K562 (cell line): ENCODE measurements around the gene ERAL1. TPM values are rescaled to one million over a fixed set of nuclear protein-coding genes. Genes with fewer than 3 reads are reported as not detected.

ENCODE experiments used
- GABPA ChIP-seq: fragments of 200-800 bp; sonication (Bioruptor generic); conservative IDR thresholded peaks from 2 replicates; pipeline ENCODE4 v1.6.1; 2016; ENCODE audit warnings: low read depth, missing genetic modification characterization, missing compliant biosample characterization
- HMG20B ChIP-seq: fragments of 250-450 bp; sonication (Bioruptor Pico); IDR thresholded peaks from 2 replicates; pipeline ENCODE4 v1.5.0; 2021; ENCODE audit warnings: mild to moderate bottlenecking
- MTA3 ChIP-seq: fragments of 450-650 bp; formaldehyde crosslinking; IDR thresholded peaks from 2 replicates; pipeline ENCODE4 v1.6.1; 2017; ENCODE audit warnings: mild to moderate bottlenecking, borderline replicate concordance
- NRF1 ChIP-seq, 2 experiments: fragments of 450-650 bp; IDR thresholded peaks in 1 of 2; conservative IDR thresholded peaks in 1 of 2; 2 replicates each; pipeline ENCODE4 v1.6.1; 2014; ENCODE audit warnings: mild to moderate bottlenecking in 2 of 2
- PHB2 ChIP-seq: fragments of 450-650 bp; IDR thresholded peaks from 2 replicates; pipeline ENCODE4 v1.6.1; 2017; ENCODE audit warnings: low read depth
- RCOR1 ChIP-seq, 2 experiments: IDR thresholded peaks; 2 replicates each; pipeline ENCODE4 v1.6.1; 2012; ENCODE audit warnings: low read depth in 2 of 2, low read length in 2 of 2, borderline replicate concordance in 1 of 2, improper control_type of control experiment in 1 of 2
- TAF7 ChIP-seq: fragments of 450-650 bp; IDR thresholded peaks from 2 replicates; pipeline ENCODE4 v1.6.1; 2016; ENCODE audit warnings: missing genetic modification characterization, missing compliant biosample characterization
- ZNF12 ChIP-seq: sonication (generic); formaldehyde crosslinking; IDR thresholded peaks from 2 replicates; pipeline ENCODE4 v1.4.0; 2020; ENCODE audit warnings: mild to moderate bottlenecking, missing genetic modification reagents
- ZNF668 ChIP-seq: fragments of 250-450 bp; sonication (Bioruptor Pico); IDR thresholded peaks from 2 replicates; pipeline ENCODE4 v1.8.0; 2022; ENCODE audit warnings: mild to moderate bottlenecking, inconsistent platforms
- ZNF764 ChIP-seq: fragments of 250-450 bp; sonication (Bioruptor Pico); IDR thresholded peaks from 2 replicates; pipeline ENCODE4 v1.4.0; 2020; ENCODE audit warnings: low read depth, mild to moderate bottlenecking, moderate library complexity
- ZNF766 ChIP-seq: fragments of 200-800 bp; sonication (Bioruptor generic); conservative IDR thresholded peaks from 2 replicates; pipeline ENCODE4 v1.6.1; 2016; ENCODE audit warnings: missing genetic modification characterization, missing compliant biosample characterization
- polyA plus RNA-seq, 8 experiments: library from polyadenylated mRNA; depleted of rRNA in 4 of 8; stranded (reverse) in 5 of 8; unstranded in 3 of 8; fragments of >200 nt; fragmentation: Nextera tagmentation in 2 of 8; fragmentation: Illumina TruSeq in 1 of 8; extraction: Ambion mirVana in 2 of 8; extraction: Trizol in 1 of 8; gene quantifications; 2 replicates each; pipeline versions ENCODE4 v1.2.1 to v1.2.3, GENCODE V29; 2011 to 2014; ENCODE audit warnings: inconsistent platforms in 1 of 8, missing spikeins in 1 of 8
- total RNA-seq, 7 experiments: library from RNA; depleted of rRNA in 6 of 7; stranded (reverse); fragments of >200 nt in 6 of 7; fragmentation: Illumina TruSeq in 2 of 7; extraction: Trizol in 2 of 7; gene quantifications; 2 replicates each; pipeline versions ENCODE4 v1.2.1 to v1.2.3, GENCODE V29; 2011 to 2021; ENCODE audit warnings: low replicate concordance in 1 of 7
- TF ChIP-seq, protein P1 (sequence below): sonication (generic); formaldehyde crosslinking; IDR thresholded peaks from 2 replicates; pipeline ENCODE4 v1.8.0; 2022; ENCODE audit warnings: mild to moderate bottlenecking, low read depth, missing genetic modification reagents
- TF ChIP-seq, protein P2 (sequence below), 2 experiments: fragments of 450-650 bp; formaldehyde crosslinking in 1 of 2; IDR thresholded peaks; 2 replicates each; pipeline versions ENCODE4 v1.4.0 to v1.6.1; 2014 to 2020; ENCODE audit warnings: mild to moderate bottlenecking in 2 of 2, borderline replicate concordance in 1 of 2, low read depth in 1 of 2
- TF ChIP-seq, protein P3 (sequence below): fragments of 200-800 bp; sonication (Bioruptor generic); IDR thresholded peaks from 2 replicates; pipeline ENCODE4 v1.6.1; 2017; ENCODE audit warnings: missing genetic modification characterization, missing compliant biosample characterization
- TF ChIP-seq, protein P4 (sequence below): fragments of 250-450 bp; sonication (Bioruptor Pico); IDR thresholded peaks from 2 replicates; pipeline ENCODE4 v1.4.0; 2020; ENCODE audit warnings: mild to moderate bottlenecking, moderate library complexity, borderline replicate concordance

The ERAL1 gene
- total and polyA plus RNA-seq, 9 of the 15 experiments (the other 6 are each of a cell fraction or from before 2014, with no cell fraction given) = 37.5 to 351 (median 106) TPM

DNA sequence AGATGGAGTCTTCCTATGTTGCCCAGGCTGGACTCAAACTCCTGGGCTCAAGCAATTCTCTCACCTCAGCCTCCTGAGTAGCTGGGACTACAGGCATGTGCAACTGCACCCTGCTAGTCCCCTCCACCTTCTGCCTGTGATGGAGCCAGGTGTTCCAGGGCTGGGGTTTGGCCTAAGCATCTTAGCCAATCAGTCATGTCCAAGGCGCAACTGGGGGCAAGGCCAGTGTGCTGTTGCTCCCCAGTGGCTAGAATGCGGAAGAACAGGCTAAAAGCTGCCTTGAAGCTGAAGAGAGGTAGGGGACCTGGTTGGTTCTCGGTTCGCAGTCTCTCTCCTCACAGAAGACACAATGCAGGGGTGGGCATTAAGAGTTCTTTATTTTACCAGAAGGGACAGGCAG, 24.2 kb downstream of the ERAL1 start (continued):
- TF ChIP-seq ZNF764 (CRISPR knock-in tag) (no peak), TAF7 (tag) (no peak), MTA3 (no peak), PHB2 (no peak), GABPA (tag) (no peak), ZNF766 (CRISPR knock-in tag) (no peak), ZNF668 (CRISPR knock-in tag) (no peak), ZNF12 (CRISPR knock-in tag) (no peak), RCOR1 (IDR thresholded peaks at IDR 0.05; ENCODE audit: borderline replicate concordance in 1 of 2, low read depth in 2 of 2, low read length in 2 of 2) (0 out of 4 replicates have a peak, but pooled peaks of 1 of the 2 experiments have one; percentile 50), HMG20B (CRISPR knock-in tag) (no peak), NRF1 (conservative IDR thresholded peaks at IDR 0.05 in 1 of 2, IDR thresholded peaks at IDR 0.05 in 1 of 2) (no peak)
- TF ChIP-seq, protein P1, sequence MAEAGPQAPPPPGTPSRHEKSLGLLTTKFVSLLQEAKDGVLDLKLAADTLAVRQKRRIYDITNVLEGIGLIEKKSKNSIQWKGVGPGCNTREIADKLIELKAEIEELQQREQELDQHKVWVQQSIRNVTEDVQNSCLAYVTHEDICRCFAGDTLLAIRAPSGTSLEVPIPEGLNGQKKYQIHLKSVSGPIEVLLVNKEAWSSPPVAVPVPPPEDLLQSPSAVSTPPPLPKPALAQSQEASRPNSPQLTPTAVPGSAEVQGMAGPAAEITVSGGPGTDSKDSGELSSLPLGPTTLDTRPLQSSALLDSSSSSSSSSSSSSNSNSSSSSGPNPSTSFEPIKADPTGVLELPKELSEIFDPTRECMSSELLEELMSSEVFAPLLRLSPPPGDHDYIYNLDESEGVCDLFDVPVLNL (CRISPR knock-in tag) = no peak
- TF ChIP-seq, protein P2, sequence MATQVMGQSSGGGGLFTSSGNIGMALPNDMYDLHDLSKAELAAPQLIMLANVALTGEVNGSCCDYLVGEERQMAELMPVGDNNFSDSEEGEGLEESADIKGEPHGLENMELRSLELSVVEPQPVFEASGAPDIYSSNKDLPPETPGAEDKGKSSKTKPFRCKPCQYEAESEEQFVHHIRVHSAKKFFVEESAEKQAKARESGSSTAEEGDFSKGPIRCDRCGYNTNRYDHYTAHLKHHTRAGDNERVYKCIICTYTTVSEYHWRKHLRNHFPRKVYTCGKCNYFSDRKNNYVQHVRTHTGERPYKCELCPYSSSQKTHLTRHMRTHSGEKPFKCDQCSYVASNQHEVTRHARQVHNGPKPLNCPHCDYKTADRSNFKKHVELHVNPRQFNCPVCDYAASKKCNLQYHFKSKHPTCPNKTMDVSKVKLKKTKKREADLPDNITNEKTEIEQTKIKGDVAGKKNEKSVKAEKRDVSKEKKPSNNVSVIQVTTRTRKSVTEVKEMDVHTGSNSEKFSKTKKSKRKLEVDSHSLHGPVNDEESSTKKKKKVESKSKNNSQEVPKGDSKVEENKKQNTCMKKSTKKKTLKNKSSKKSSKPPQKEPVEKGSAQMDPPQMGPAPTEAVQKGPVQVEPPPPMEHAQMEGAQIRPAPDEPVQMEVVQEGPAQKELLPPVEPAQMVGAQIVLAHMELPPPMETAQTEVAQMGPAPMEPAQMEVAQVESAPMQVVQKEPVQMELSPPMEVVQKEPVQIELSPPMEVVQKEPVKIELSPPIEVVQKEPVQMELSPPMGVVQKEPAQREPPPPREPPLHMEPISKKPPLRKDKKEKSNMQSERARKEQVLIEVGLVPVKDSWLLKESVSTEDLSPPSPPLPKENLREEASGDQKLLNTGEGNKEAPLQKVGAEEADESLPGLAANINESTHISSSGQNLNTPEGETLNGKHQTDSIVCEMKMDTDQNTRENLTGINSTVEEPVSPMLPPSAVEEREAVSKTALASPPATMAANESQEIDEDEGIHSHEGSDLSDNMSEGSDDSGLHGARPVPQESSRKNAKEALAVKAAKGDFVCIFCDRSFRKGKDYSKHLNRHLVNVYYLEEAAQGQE (IDR thresholded peaks at IDR 0.05; ENCODE audit: borderline replicate concordance) = peak; percentile 91
- TF ChIP-seq, protein P2 (CRISPR knock-in tag; IDR thresholded peaks at IDR 0.05; ENCODE audit: low read depth) = no peak
- TF ChIP-seq, protein P3, sequence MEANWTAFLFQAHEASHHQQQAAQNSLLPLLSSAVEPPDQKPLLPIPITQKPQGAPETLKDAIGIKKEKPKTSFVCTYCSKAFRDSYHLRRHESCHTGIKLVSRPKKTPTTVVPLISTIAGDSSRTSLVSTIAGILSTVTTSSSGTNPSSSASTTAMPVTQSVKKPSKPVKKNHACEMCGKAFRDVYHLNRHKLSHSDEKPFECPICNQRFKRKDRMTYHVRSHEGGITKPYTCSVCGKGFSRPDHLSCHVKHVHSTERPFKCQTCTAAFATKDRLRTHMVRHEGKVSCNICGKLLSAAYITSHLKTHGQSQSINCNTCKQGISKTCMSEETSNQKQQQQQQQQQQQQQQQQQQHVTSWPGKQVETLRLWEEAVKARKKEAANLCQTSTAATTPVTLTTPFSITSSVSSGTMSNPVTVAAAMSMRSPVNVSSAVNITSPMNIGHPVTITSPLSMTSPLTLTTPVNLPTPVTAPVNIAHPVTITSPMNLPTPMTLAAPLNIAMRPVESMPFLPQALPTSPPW (CRISPR knock-in tag) = no peak
- TF ChIP-seq, protein P4, sequence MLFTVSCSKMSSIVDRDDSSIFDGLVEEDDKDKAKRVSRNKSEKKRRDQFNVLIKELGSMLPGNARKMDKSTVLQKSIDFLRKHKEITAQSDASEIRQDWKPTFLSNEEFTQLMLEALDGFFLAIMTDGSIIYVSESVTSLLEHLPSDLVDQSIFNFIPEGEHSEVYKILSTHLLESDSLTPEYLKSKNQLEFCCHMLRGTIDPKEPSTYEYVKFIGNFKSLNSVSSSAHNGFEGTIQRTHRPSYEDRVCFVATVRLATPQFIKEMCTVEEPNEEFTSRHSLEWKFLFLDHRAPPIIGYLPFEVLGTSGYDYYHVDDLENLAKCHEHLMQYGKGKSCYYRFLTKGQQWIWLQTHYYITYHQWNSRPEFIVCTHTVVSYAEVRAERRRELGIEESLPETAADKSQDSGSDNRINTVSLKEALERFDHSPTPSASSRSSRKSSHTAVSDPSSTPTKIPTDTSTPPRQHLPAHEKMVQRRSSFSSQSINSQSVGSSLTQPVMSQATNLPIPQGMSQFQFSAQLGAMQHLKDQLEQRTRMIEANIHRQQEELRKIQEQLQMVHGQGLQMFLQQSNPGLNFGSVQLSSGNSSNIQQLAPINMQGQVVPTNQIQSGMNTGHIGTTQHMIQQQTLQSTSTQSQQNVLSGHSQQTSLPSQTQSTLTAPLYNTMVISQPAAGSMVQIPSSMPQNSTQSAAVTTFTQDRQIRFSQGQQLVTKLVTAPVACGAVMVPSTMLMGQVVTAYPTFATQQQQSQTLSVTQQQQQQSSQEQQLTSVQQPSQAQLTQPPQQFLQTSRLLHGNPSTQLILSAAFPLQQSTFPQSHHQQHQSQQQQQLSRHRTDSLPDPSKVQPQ (CRISPR knock-in tag) = no peak
